ENCODE data around the gene NQO2. TPM values are rescaled to one million over a fixed set of nuclear protein-coding genes. Genes with fewer than 3 reads are reported as not detected.
A peak's percentile ranks its signal among the peaks of the same experiment; 100 is the strongest.

The NQO2 gene
- total and polyA plus RNA-seq, 2 of the 13 experiments (the other 11 are each of a cell fraction or from before 2014, with no cell fraction given): 32.2 to 56.5 TPM

DNA sequence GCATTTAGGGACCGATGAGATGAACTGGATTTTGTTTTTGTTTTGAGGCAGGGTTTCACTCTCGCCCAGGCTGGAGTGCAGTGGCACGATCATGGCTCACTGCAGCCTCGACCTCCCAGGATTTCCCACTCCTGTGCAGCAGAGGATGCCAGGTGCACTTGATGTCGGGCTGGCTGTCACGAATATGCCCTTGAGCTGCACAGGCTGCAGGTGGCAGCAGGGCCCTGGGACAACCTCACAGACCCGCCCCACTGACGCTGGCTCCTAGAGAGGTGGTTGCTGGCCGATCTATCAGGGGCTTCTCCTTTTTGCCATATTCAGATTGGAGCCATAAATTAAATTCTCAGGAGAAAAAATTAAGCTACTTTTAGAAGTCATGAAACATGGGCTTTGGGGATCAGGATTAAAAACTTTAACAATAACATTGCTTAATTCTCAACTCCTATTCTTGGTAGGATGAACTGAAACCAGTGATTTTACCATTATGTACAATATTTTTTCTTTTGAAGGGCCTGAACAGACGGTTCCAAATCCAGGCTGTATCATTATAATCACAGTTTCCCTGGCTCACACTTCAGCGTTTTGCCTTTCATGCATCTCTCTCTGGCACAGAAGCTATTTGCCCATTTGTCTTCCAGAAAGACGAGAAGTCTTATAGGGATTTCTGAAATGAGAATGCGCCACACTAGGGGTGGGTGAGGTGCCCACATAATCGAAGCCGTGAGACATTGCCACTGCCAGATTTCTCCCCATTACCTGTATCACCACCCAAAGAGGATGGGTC is 32.4 kb downstream of the NQO2 start:
- Histone ChIP-seq H3K79me2 (ENCODE audit: insufficient read depth, low read length) (no peaks in the 10 kb centered on the region), H3K4me1 (ENCODE audit: insufficient read depth, low read length) (peaks cover 15% of the 10 kb centered on the region), H3K9me3 (ENCODE audit: low read length) (no peaks in the 10 kb centered on the region), H4K20me1 (ENCODE audit: insufficient read depth, low read length) (no peaks in the 10 kb centered on the region), H2AFZ (ENCODE audit: low read length) (no peak overlapping the region), H3K9ac (ENCODE audit: insufficient read depth, low read depth, low read length) (no peak overlapping the region), H3K27me3 (ENCODE audit: control insufficient read depth in 1 of 2, insufficient read depth in 2 of 2, low read length in 2 of 2) (peaks cover 0 to 13% of the 10 kb centered on the region in 2 experiments; a peak in 2 of 5 replicates), H3K4me2 (ENCODE audit: low read depth, low read length) (no peak overlapping the region), H3K36me3 (replicated peaks in 1 of 2; ENCODE audit: control insufficient read depth in 1 of 2, insufficient read depth in 2 of 2, low read length in 2 of 2) (no peaks in the 10 kb centered on the region), H3K4me3 (replicated peaks in 1 of 3; ENCODE audit: insufficient read depth in 1 of 3, low read depth in 2 of 3, low read length in 3 of 3) (no peak overlapping the region), H3K27ac (ENCODE audit: extremely low read length, insufficient read depth, low read length) (no peak overlapping the region)
- in situ Hi-C loops (cut with HindIII; ENCODE audit: extremely low pct_ligation_motif_present, low pct_unique_long_range_greater_than_20kb): no loop called here
- DNase-seq (ENCODE audit: low spot score): peak; percentile 43
- no TSS peak for BruUV-seq (replicated peaks)
- peak; percentile 18 for FAIRE-seq
- CTCF ChIA-PET (ENCODE audit: low intra/inter-chr PET ratio, low total read pairs): no interaction called here
- POLR2A ChIA-PET: no interaction called here
- intact Hi-C loops (cut with micrococcal nuclease; ENCODE audit: unreplicated experiment): loop anchor here (1.0 kb wide), 1 partner anchor 21 kb away; no protein-coding TSS in a partner anchor
- ATAC-seq: peak; percentile 95
- WGBS (ENCODE audit: low lambda C conversion rate): 14% methylated on average over 15 of the region's 15 CpGs
- no peak for TF ChIP-seq ZNF101 (CRISPR knock-in tag; IDR thresholded peaks at IDR 0.05; ENCODE audit: borderline replicate concordance, low read depth)
- no peak for TF ChIP-seq HES4 (CRISPR knock-in tag; IDR thresholded peaks at IDR 0.05; ENCODE audit: borderline replicate concordance)
- TF ChIP-seq, protein P1, sequence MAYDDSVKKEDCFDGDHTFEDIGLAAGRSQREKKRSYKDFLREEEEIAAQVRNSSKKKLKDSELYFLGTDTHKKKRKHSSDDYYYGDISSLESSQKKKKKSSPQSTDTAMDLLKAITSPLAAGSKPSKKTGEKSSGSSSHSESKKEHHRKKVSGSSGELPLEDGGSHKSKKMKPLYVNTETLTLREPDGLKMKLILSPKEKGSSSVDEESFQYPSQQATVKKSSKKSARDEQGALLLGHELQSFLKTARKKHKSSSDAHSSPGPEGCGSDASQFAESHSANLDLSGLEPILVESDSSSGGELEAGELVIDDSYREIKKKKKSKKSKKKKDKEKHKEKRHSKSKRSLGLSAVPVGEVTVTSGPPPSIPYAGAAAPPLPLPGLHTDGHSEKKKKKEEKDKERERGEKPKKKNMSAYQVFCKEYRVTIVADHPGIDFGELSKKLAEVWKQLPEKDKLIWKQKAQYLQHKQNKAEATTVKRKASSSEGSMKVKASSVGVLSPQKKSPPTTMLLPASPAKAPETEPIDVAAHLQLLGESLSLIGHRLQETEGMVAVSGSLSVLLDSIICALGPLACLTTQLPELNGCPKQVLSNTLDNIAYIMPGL (CRISPR knock-in tag; IDR thresholded peaks at IDR 0.05; ENCODE audit: borderline replicate concordance in 1 of 2, low read depth in 1 of 2): peak in 1 of 2 experiments; percentile 41; a peak in 1 of 4 replicates
- TF ChIP-seq IKZF1 (IDR thresholded peaks at IDR 0.05): no peak
- no peak for TF ChIP-seq ZNF274 (CRISPR knock-in tag; IDR thresholded peaks at IDR 0.05)
- no peak for TF ChIP-seq ZNF777 (CRISPR knock-in tag; IDR thresholded peaks at IDR 0.05)
- TF ChIP-seq ZNF782 (CRISPR knock-in tag; IDR thresholded peaks at IDR 0.05; ENCODE audit: borderline replicate concordance): peak; percentile 15; the same call in 1 of the 2 replicates
- TF ChIP-seq POLR2AphosphoS5 (IDR thresholded peaks at IDR 0.05; ENCODE audit: low read depth, low read length): no peak
- TF ChIP-seq ZNF780A (CRISPR knock-in tag; IDR thresholded peaks at IDR 0.05): no peak
- no peak for TF ChIP-seq ZNF75D (CRISPR knock-in tag; IDR thresholded peaks at IDR 0.05; ENCODE audit: borderline replicate concordance)
- no peak for TF ChIP-seq ZBTB20 (CRISPR knock-in tag; IDR thresholded peaks at IDR 0.05; ENCODE audit: borderline replicate concordance, low read depth)
- TF ChIP-seq, protein P2, sequence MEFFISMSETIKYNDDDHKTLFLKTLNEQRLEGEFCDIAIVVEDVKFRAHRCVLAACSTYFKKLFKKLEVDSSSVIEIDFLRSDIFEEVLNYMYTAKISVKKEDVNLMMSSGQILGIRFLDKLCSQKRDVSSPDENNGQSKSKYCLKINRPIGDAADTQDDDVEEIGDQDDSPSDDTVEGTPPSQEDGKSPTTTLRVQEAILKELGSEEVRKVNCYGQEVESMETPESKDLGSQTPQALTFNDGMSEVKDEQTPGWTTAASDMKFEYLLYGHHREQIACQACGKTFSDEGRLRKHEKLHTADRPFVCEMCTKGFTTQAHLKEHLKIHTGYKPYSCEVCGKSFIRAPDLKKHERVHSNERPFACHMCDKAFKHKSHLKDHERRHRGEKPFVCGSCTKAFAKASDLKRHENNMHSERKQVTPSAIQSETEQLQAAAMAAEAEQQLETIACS (CRISPR knock-in tag; IDR thresholded peaks at IDR 0.05): no peak
- no peak for TF ChIP-seq KLF6 (CRISPR knock-in tag; IDR thresholded peaks at IDR 0.05)
- TF ChIP-seq REPIN1 (CRISPR knock-in tag; IDR thresholded peaks at IDR 0.05; ENCODE audit: borderline replicate concordance, low read depth): no peak
- no peak; the same call in 1 of the 2 replicates for TF ChIP-seq HDAC1 (CRISPR knock-in tag; IDR thresholded peaks at IDR 0.05)
- TF ChIP-seq AKAP8 (CRISPR knock-in tag; IDR thresholded peaks at IDR 0.05): no peak
- TF ChIP-seq, protein P3, sequence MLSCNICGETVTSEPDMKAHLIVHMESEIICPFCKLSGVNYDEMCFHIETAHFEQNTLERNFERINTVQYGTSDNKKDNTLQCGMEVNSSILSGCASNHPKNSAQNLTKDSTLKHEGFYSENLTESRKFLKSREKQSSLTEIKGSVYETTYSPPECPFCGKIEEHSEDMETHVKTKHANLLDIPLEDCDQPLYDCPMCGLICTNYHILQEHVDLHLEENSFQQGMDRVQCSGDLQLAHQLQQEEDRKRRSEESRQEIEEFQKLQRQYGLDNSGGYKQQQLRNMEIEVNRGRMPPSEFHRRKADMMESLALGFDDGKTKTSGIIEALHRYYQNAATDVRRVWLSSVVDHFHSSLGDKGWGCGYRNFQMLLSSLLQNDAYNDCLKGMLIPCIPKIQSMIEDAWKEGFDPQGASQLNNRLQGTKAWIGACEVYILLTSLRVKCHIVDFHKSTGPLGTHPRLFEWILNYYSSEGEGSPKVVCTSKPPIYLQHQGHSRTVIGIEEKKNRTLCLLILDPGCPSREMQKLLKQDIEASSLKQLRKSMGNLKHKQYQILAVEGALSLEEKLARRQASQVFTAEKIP (CRISPR knock-in tag; IDR thresholded peaks at IDR 0.05; ENCODE audit: borderline replicate concordance): no peak
- no peak for TF ChIP-seq ZSCAN20 (CRISPR knock-in tag; IDR thresholded peaks at IDR 0.05; ENCODE audit: borderline replicate concordance)
- TF ChIP-seq ZNF570 (CRISPR knock-in tag; IDR thresholded peaks at IDR 0.05; ENCODE audit: borderline replicate concordance): no peak
- TF ChIP-seq DPF2 (CRISPR knock-in tag; IDR thresholded peaks at IDR 0.05; ENCODE audit: borderline replicate concordance, low read depth): no peak
